DMS153 treated with DMSO at 0.1 percent for 48 hours (cell line): Measurements from ENCODE around the gene AIRE.
"Not testable (repeated sequence)": the region's sequence is repeated elsewhere in the genome, so short reads cannot be mapped to it uniquely, and the experiment has no call there.

Experiments
- DNase-seq: peaks from one replicate; lab custom pipeline; 2025; ENCODE audit not compliant: unreplicated experiment; lab: John Stamatoyannopoulos, UW

AIRE gene

GRCh38 chr21:44265734-44266270, 19.9 kb upstream of the AIRE start:
- DNase-seq, result no peak

GRCh38 chr21:44267655-44268142, 18.0 kb upstream of the AIRE start:
- no peak for DNase-seq

- no peak for DNase-seq
Observed at GRCh38 chr21:44269090-44269489, 16.6 kb upstream of the AIRE start.

GRCh38 chr21:44271558-44272283, 14.0 kb upstream of the AIRE start:
- no peak for DNase-seq

- no peak for DNase-seq
Observed at GRCh38 chr21:44272284-44272858, 13.3 kb upstream of the AIRE start.

- no peak for DNase-seq
Observed at GRCh38 chr21:44273046-44273445, 12.6 kb upstream of the AIRE start.

- DNase-seq, result no peak
Observed at GRCh38 chr21:44275041-44275440, 10.6 kb upstream of the AIRE start.

GRCh38 chr21:44279354-44280260, 6.1 kb upstream of the AIRE start:
- DNase-seq, result peak; percentile 18

- DNase-seq, result no peak
Observed at GRCh38 chr21:44281801-44282200, 3.9 kb upstream of the AIRE start.

- no peak for DNase-seq
Observed at GRCh38 chr21:44282370-44282769, 3.3 kb upstream of the AIRE start.

GRCh38 chr21:44283211-44283785, 2.4 kb upstream of the AIRE start:
- DNase-seq, result not testable (repeated sequence)

- no peak for DNase-seq
Observed at GRCh38 chr21:44283948-44284347, 1.7 kb upstream of the AIRE start.

- DNase-seq, result no peak
Observed at GRCh38 chr21:44286086-44286715, 525 bp downstream of the AIRE start.

GRCh38 chr21:44286716-44287632, 1.3 kb downstream of the AIRE start:
- DNase-seq, result no peak

- DNase-seq, result no peak
Observed at GRCh38 chr21:44288251-44289110, 2.8 kb downstream of the AIRE start.

- DNase-seq, result no peak
Observed at GRCh38 chr21:44289381-44290010, 3.8 kb downstream of the AIRE start.

GRCh38 chr21:44290327-44291077, 4.8 kb downstream of the AIRE start:
- DNase-seq, result no peak
